Loucy (cell line): ENCODE measurements around the gene GABRG3.
"Not testable (repeated sequence)": the region's sequence is repeated elsewhere in the genome, so short reads cannot be mapped to it uniquely, and the experiment has no call there.

Source experiments
- H2AFZ ChIP-seq: fragments of 200-600 bp; sonication (generic); 2 replicates; pipeline ENCODE4 v1.6.0; 2016; ENCODE audit warnings: antibody characterized with exemption, mild to moderate bottlenecking, low read length, moderate library complexity
- H3F3A ChIP-seq: fragments of 200-600 bp; 2 replicates; pipeline ENCODE4 v1.6.0; 2016; ENCODE audit warnings: antibody characterized with exemption, low read depth, mild to moderate bottlenecking
- H3K27me3 ChIP-seq: fragments of 200-600 bp; sonication (generic); 2 replicates; pipeline ENCODE4 v1.6.1; 2014; ENCODE audit warnings: low read length, mild to moderate bottlenecking; ENCODE audit not compliant: insufficient read depth, poor library complexity, severe bottlenecking
- H3K36me3 ChIP-seq: fragments of 200-600 bp; sonication (generic); 2 replicates; pipeline ENCODE4 v1.6.1; 2016; ENCODE audit warnings: low read length; ENCODE audit not compliant: insufficient read depth
- H3K4me1 ChIP-seq: fragments of 200-600 bp; sonication (generic); 2 replicates; pipeline ENCODE4 v1.5.1; 2014; ENCODE audit warnings: low read length, mild to moderate bottlenecking; ENCODE audit not compliant: insufficient read depth, poor library complexity, severe bottlenecking
- H3K4me2 ChIP-seq: fragments of 200-600 bp; sonication (generic); 2 replicates; pipeline ENCODE4 v1.6.0; 2014; ENCODE audit warnings: antibody characterized with exemption, low read length, low read depth, mild to moderate bottlenecking; ENCODE audit not compliant: poor library complexity, severe bottlenecking
- H3K4me3 ChIP-seq: fragments of 200-600 bp; sonication (generic); 2 replicates; pipeline ENCODE4 v1.5.1; 2014; ENCODE audit warnings: low read length, mild to moderate bottlenecking, mixed read lengths; ENCODE audit not compliant: poor library complexity, severe bottlenecking
- H3K79me2 ChIP-seq: fragments of 200-600 bp; sonication (generic); 2 replicates; pipeline ENCODE4 v1.6.1; 2014; ENCODE audit warnings: low read length; ENCODE audit not compliant: insufficient read depth
- H3K9ac ChIP-seq: fragments of 200-600 bp; sonication (generic); 2 replicates; pipeline ENCODE4 v1.6.0; 2014; ENCODE audit warnings: mild to moderate bottlenecking, low read depth, low read length, moderate library complexity; ENCODE audit not compliant: poor library complexity, severe bottlenecking
- H3K9me2 ChIP-seq: fragments of 200-600 bp; sonication (generic); replicated peaks from 2 replicates; pipeline ENCODE4 v1.6.1; 2016; ENCODE audit warnings: low read depth, low read length, mixed read lengths
- H3K9me3 ChIP-seq: fragments of 200-600 bp; sonication (generic); 2 replicates; pipeline ENCODE4 v1.6.1; 2014; ENCODE audit warnings: mild to moderate bottlenecking, antibody characterized with exemption, low read length, low read depth; ENCODE audit not compliant: insufficient read depth
- H4K20me1 ChIP-seq: fragments of 200-600 bp; sonication (generic); 2 replicates; pipeline ENCODE4 v1.6.0; 2014; ENCODE audit warnings: antibody characterized with exemption, low read length, mild to moderate bottlenecking; ENCODE audit not compliant: insufficient read depth, poor library complexity, severe bottlenecking
- CTCF ChIP-seq: fragments of 200-600 bp; sonication (generic); conservative IDR thresholded peaks from 2 replicates; pipeline ENCODE4 v1.5.1; 2014; ENCODE audit warnings: mild to moderate bottlenecking, antibody characterized with exemption, low read length
- EZH2phosphoT487 ChIP-seq: fragments of 200-600 bp; IDR thresholded peaks from 2 replicates; pipeline ENCODE4 v1.6.1; 2018; ENCODE audit warnings: antibody characterized with exemption, mild to moderate bottlenecking, moderate library complexity, borderline replicate concordance

Gene GABRG3

GRCh38 chr15:27182561-27183110, 211.7 kb downstream of the GABRG3 start:
- TF ChIP-seq CTCF = no peak
- no peak for TF ChIP-seq EZH2phosphoT487
- Histone ChIP-seq H3F3A (no peaks in the 10 kb centered on the region), H3K9ac (no peak overlapping the region), H3K9me3 (peaks cover 6% of the 10 kb centered on the region; the same call in 1 of the 2 replicates), H3K4me3 (no peak overlapping the region), H3K4me1 (no peaks in the 10 kb centered on the region), H3K4me2 (no peak overlapping the region), H3K27me3 (no peaks in the 10 kb centered on the region), H3K79me2 (no peaks in the 10 kb centered on the region), H3K9me2 (no peaks in the 10 kb centered on the region), H2AFZ (no peak overlapping the region), H3K36me3 (no peaks in the 10 kb centered on the region), H4K20me1 (no peaks in the 10 kb centered on the region)

GRCh38 chr15:27183201-27183600, 212.2 kb downstream of the GABRG3 start:
- TF ChIP-seq EZH2phosphoT487 (no peak), CTCF (no peak)
- Histone ChIP-seq H3K9me3 (peaks cover 4% of the 10 kb centered on the region; the same call in 1 of the 2 replicates), H3K4me2 (no peak overlapping the region)

DNA sequence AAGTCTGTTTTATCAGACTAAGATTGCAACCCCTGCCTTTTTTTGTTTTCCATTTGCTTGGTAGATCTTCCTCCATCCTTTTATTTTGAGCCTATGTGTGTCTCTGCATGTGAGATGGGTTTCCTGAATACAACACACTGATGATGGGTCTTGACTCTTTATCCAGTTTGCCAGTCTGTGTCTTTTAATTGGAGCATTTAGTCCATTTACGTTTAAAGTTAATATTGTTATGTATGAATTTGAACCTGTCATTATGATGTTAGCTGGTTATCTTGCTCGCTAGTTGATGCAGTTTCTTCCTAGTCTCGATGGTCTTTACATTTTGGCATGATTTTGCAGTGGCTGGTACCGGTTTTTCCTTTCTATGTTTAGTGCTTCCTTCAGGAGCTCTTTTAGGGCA, 220.5 kb downstream of the GABRG3 start:
- not testable (repeated sequence) for H3K9me2 ChIP-seq, H3K9me3 ChIP-seq, H3K4me3 ChIP-seq, H3K79me2 ChIP-seq, H3K36me3 ChIP-seq, H3K4me2 ChIP-seq, H4K20me1 ChIP-seq, H3K9ac ChIP-seq, H3F3A ChIP-seq, H2AFZ ChIP-seq, H3K27me3 ChIP-seq, H3K4me1 ChIP-seq

More at GRCh38 chr15:27183201-27183600, 212.2 kb downstream of the GABRG3 start:
- no peaks in the 10 kb centered on the region for H4K20me1 ChIP-seq
- no peak overlapping the region for H3K9ac ChIP-seq
- H3K4me3 ChIP-seq = no peak overlapping the region
- H3K9me2 ChIP-seq = no peaks in the 10 kb centered on the region
- no peaks in the 10 kb centered on the region for H3K4me1 ChIP-seq
- H3F3A ChIP-seq = no peaks in the 10 kb centered on the region
- no peaks in the 10 kb centered on the region for H3K79me2 ChIP-seq
- no peak overlapping the region for H2AFZ ChIP-seq
- H3K36me3 ChIP-seq = no peaks in the 10 kb centered on the region
- H3K27me3 ChIP-seq = no peaks in the 10 kb centered on the region

DNA sequence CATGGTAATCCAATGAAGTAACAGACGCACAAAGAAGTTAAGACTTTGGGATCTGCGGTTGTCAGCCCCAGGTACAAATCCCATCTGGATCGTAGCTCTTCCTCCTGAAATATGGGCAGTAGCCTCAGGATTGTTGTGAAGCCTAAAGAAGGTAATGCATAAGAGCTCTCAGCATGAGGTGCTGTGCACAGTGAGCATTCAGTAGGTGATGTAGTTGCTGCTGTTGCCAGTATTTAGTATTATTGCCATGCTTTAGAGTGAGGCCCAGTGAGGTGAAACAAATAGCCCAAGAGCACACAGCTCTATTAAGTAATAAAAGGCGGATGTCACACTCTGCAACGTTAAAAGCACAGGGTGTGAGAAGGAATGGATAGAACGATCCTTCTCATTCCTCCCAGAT, 225.7 kb downstream of the GABRG3 start:
- H3K4me3 ChIP-seq = no peak overlapping the region
- H3K79me2 ChIP-seq = no peaks in the 10 kb centered on the region
- H3K9me3 ChIP-seq = no peaks in the 10 kb centered on the region
- no peaks in the 10 kb centered on the region for H3K36me3 ChIP-seq
- H3K9ac ChIP-seq = no peak overlapping the region
- H4K20me1 ChIP-seq = no peaks in the 10 kb centered on the region
- H3K4me2 ChIP-seq = no peak overlapping the region
- TF ChIP-seq CTCF (no peak), EZH2phosphoT487 (no peak)
- H3K4me1 ChIP-seq = no peaks in the 10 kb centered on the region
- H3K27me3 ChIP-seq = no peaks in the 10 kb centered on the region
- H3F3A ChIP-seq = no peaks in the 10 kb centered on the region
- no peak overlapping the region for H2AFZ ChIP-seq
- H3K9me2 ChIP-seq = no peaks in the 10 kb centered on the region
